ENCODE results near the gene PIP5K1C. TPM values are rescaled to one million over a fixed set of nuclear protein-coding genes. Genes with fewer than 3 reads are reported as not detected.

PIP5K1C gene
- polyA plus RNA-seq, 2 of the 4 experiments (the other 2 are of a cell fraction), result 2.6 to 9.3 TPM

DNA sequence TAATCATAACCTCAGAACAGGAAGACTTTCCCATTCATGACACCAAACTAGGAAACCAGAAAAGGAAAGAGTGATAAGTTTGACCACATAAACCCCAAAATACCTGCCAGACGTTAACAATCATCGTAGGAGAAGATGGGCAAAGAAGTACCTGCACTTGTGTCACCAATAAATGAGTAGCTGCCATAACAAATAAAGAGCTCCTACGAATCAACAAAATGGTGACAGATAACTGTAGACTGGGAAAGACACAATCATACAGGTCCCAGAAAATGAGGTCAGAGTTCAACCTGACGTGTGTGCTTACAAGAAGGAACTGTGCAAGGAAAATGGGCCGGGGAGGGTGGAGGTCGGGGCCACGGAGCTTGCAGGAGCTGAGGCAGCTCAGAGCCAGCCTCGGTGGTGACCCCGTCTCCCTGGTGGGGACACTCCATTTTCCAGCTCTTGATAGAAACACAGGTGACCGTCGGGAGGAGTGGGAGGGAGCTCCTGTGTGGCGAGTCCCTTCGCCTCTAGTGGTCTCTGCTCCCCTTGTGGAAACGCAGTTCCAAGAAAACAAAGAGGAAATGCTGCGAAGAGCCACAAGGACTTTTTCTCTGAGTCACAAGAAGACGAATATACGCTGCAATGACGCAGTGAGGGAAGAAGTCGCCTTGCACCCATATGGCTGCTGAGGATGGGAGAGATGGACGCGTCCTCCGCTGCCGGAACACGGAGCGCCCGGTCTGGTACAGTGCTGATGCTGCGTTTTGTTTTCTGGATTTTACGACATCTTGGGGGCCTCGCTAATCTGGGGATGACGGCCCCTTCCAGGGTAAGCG is 9.5 kb downstream of the PIP5K1C start:
- DNase-seq (ENCODE audit: low read depth in 1 of 2, low spot score in 1 of 2) (no peak), FAIRE-seq (no peak), ATAC-seq (no peak)
- Histone ChIP-seq H3K9me3 (no peaks in the 10 kb centered on the region), H3K4me2 (no peak overlapping the region), H3K4me3 (no peak overlapping the region), H3K27ac (no peak overlapping the region), H3K4me1 (no peaks in the 10 kb centered on the region)
- TF ChIP-seq REST (IDR thresholded peaks at IDR 0.05) (no peak), NR3C1 (IDR thresholded peaks at IDR 0.05) (no peak), KDM1A (IDR thresholded peaks at IDR 0.05; ENCODE audit: low read depth) (no peak), RARB (CRISPR knock-in tag; IDR thresholded peaks at IDR 0.05) (no peak), PBX3 (IDR thresholded peaks at IDR 0.05) (no peak), ZC3H11A (IDR thresholded peaks at IDR 0.05) (no peak), MAZ (IDR thresholded peaks at IDR 0.05; ENCODE audit: borderline replicate concordance, low read depth, low read length) (no peak), CBX2 (IDR thresholded peaks at IDR 0.05; ENCODE audit: borderline replicate concordance, low read depth) (no peak), CTCF (IDR thresholded peaks at IDR 0.05) (no peak), KDM5A (IDR thresholded peaks at IDR 0.05) (no peak), HEYL (CRISPR knock-in tag; IDR thresholded peaks at IDR 0.05) (no peak), JUN (IDR thresholded peaks at IDR 0.05) (no peak)
- TF ChIP-seq, protein P1, sequence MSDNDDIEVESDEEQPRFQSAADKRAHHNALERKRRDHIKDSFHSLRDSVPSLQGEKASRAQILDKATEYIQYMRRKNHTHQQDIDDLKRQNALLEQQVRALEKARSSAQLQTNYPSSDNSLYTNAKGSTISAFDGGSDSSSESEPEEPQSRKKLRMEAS (IDR thresholded peaks at IDR 0.05), result no peak
- TF ChIP-seq, protein P2, sequence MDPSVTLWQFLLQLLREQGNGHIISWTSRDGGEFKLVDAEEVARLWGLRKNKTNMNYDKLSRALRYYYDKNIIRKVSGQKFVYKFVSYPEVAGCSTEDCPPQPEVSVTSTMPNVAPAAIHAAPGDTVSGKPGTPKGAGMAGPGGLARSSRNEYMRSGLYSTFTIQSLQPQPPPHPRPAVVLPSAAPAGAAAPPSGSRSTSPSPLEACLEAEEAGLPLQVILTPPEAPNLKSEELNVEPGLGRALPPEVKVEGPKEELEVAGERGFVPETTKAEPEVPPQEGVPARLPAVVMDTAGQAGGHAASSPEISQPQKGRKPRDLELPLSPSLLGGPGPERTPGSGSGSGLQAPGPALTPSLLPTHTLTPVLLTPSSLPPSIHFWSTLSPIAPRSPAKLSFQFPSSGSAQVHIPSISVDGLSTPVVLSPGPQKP (IDR thresholded peaks at IDR 0.05; ENCODE audit: low read depth, low read length), result no peak
- POLR2A ChIA-PET, result no interaction called here
- 92% methylated on average over 31 of the region's 31 CpGs for WGBS (ENCODE audit: missing lambda C conversion rate)
- CTCF ChIA-PET, result interaction anchor here (0.8 to 3.0 kb wide), 3 partner anchors 10 to 29 kb away, joined by 3 to 13 read pairs (median 6); no protein-coding TSS in a partner anchor

DNA sequence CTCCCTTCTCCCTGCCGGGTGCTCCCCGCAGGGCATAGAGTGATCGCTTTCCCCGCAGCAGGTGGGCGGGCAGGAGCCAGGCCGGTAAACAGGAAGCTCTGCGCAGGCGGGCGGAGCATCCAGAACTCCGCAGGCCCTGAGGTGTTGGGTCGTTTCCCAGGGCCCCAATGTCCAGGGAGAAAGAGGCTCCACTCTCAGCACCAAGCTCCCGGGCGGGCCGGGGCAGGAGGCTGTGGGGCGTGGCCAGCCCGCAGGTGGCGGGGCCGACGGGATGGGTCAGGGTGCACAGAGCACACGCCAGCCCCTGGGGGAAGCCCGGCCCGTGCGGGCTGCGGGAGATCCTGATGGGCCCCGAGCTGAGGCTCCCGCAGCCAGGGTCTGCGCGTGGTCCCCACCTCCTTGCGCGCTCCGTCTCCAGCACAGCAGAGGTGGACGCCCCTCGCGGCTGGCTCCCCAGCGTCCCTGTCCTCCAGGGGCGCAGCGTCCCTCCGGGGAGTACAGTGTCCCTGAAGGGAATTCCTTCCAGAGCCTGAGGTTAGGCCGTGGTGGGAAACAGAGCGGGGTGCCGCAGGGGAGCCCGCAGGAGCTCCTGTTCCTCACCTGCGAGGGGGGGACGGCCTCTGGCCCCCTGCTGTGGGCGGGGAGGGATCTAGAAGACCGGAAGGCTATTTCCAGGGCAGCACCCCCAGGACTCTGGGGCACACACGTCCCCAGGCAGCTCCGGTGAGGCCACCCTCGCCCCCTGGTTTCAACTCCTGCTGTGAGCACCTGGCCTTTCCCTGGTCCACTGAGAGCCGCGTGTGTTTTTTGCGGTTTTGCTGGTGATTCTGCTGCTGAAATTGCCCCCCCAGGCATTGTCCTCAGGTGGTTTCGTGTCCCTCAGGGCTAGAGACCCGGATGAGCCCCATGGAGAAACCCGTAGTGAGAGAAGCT is 12.2 kb downstream of the PIP5K1C start:
- Histone ChIP-seq H3K4me3 (no peak overlapping the region), H3K4me1 (0 out of 3 replicates have a peak, but pooled peaks cover 2% of the 10 kb centered on the region), H3K27ac (no peak overlapping the region), H3K4me2 (no peak overlapping the region), H3K9me3 (peaks cover 4% of the 10 kb centered on the region; the same call in 1 of the 3 replicates)
- FAIRE-seq, result no peak
- no peak; a peak in 1 of 6 replicates for ATAC-seq
- CTCF ChIA-PET, result interaction anchor here (0.6 to 2.2 kb wide), 4 partner anchors 9 to 362 kb away, joined by 3 to 6 read pairs (median 4); partner anchors contain the start of gene PIP5K1C
- no peak for DNase-seq (ENCODE audit: low read depth in 1 of 2, low spot score in 1 of 2)
- 83% methylated on average over 32 of the region's 55 CpGs for WGBS (ENCODE audit: missing lambda C conversion rate)
- POLR2A ChIA-PET, result no interaction called here
- TF ChIP-seq JUNB (IDR thresholded peaks at IDR 0.05) (no peak), RARB (CRISPR knock-in tag; IDR thresholded peaks at IDR 0.05) (no peak), EP300 (IDR thresholded peaks at IDR 0.05) (no peak), RCOR1 (IDR thresholded peaks at IDR 0.05; ENCODE audit: low read depth, low read length) (no peak), REST (IDR thresholded peaks at IDR 0.05) (no peak), RAD21 (conservative IDR thresholded peaks at IDR 0.05 in 1 of 2, IDR thresholded peaks at IDR 0.05 in 1 of 2) (no peak), SREBF2 (IDR thresholded peaks at IDR 0.05) (no peak), EHF (CRISPR knock-in tag; IDR thresholded peaks at IDR 0.05) (no peak), MAZ (IDR thresholded peaks at IDR 0.05; ENCODE audit: borderline replicate concordance, low read depth, low read length) (no peak), GATA3 (IDR thresholded peaks at IDR 0.05; ENCODE audit: borderline replicate concordance) (no peak), FOSB (CRISPR knock-in tag; IDR thresholded peaks at IDR 0.05) (no peak)

Data from A549 (cell line).